ENCODE data around the gene TK2.

DNA sequence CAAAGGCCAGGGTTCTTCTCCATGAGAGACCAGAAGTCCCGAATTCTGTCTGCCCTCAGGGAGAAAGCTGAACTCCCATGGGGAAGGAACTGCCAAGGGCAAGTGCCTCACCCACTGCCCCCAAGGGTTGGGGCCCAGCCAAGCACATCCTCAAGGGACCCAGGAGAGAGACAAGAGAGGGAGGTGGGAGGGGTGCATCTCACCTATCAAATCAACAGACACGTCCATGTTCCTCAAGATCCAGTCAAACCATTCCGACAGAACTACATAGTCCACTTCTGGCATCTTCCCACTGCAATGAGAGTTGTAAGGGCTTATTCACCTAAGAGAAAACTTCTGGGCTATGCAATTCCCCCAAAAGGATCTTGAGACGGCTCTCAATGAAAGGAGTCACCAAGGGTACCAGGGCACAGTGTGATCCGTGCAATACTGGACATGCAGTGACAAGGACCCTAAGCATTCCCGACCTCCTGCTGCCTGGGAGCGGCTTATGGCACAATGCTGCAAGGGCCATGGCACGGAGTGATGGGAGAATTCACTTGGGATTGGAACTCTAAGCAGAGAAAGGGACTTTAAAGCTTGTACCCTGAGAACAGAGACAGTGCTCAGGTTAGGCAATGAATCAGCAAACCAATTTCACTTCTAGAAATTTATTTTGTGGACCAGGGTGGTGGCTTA is 32.2 kb downstream of the TK2 start:
- TF ChIP-seq, protein P1, sequence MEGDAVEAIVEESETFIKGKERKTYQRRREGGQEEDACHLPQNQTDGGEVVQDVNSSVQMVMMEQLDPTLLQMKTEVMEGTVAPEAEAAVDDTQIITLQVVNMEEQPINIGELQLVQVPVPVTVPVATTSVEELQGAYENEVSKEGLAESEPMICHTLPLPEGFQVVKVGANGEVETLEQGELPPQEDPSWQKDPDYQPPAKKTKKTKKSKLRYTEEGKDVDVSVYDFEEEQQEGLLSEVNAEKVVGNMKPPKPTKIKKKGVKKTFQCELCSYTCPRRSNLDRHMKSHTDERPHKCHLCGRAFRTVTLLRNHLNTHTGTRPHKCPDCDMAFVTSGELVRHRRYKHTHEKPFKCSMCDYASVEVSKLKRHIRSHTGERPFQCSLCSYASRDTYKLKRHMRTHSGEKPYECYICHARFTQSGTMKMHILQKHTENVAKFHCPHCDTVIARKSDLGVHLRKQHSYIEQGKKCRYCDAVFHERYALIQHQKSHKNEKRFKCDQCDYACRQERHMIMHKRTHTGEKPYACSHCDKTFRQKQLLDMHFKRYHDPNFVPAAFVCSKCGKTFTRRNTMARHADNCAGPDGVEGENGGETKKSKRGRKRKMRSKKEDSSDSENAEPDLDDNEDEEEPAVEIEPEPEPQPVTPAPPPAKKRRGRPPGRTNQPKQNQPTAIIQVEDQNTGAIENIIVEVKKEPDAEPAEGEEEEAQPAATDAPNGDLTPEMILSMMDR (IDR thresholded peaks at IDR 0.05; ENCODE audit: low read depth, low read length, poor library complexity, severe bottlenecking) = no peak
- no peak for TF ChIP-seq EZH2phosphoT487 (IDR thresholded peaks at IDR 0.05; ENCODE audit: borderline replicate concordance, low read length)

Data from DOHH2 (cell line).